Measurements from ENCODE around the gene SAV1. TPM values are rescaled to one million over a fixed set of nuclear protein-coding genes. Genes with fewer than 3 reads are reported as not detected.

SAV1 gene
- total and polyA plus RNA-seq, 2 of the 8 experiments (the other 6 are each of a cell fraction or from before 2014, with no cell fraction given), result 15.9 to 78.3 TPM

DNA sequence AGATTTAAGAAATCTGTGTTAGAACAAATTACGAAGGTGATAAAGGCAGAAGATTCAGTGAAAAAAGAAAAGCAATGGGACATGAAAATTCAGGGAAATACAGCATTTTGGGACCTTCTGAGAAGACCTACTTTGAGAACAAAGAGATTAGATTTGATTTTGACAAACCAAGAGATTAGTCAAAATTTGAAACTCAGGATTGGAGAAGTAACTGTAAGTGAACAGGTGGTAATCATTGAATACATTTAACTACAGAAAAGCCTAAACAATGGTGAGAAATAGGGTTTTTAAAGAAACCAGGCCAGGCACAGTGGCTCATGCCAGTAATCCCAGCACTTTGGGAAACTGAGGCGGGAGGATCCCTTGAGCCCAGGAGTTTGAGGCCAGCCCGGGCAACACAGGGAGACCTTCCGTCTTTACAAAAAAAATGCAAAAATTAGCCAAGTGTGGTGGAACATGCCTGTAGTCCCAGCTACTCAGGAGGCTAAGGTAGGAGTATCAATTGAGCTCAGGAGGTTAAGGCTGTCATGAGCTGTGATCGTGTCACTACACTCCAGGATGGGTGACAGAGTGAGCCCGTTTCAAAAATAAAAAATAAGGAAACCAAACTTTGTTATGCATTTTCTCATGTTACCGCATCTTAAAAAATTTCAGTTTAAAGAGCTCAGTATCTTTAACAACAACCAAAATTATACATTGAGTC, 8.9 kb upstream of the SAV1 start (continued):
- TF ChIP-seq TAF1 (IDR thresholded peaks at IDR 0.05; ENCODE audit: low read depth, low read length) (no peak), SIX5 (IDR thresholded peaks at IDR 0.05; ENCODE audit: low read depth, low read length) (no peak), RNF2 (IDR thresholded peaks at IDR 0.05; ENCODE audit: borderline replicate concordance, low read depth, low read length, missing control alignments, poor library complexity, severe bottlenecking) (no peak), TCF12 (IDR thresholded peaks at IDR 0.05; ENCODE audit: low read depth, low read length) (no peak), BACH1 (IDR thresholded peaks at IDR 0.05; ENCODE audit: low read length) (no peak), CEBPB (IDR thresholded peaks at IDR 0.05; ENCODE audit: low read depth, low read length) (no peak)

All from H1 (cell line).